ENCODE measurements around the gene HELZ2.

The HELZ2 gene

GRCh38 chr20:63548542-63548941 is 25.5 kb downstream of the HELZ2 start:
- DNase-seq: no peak

- DNase-seq: no peak
Measured at GRCh38 chr20:63547725-63548480, 26.1 kb downstream of the HELZ2 start, which contains the start of gene SRMS. Gene SRMS, minus strand, starts transcription at chr20:63547749. Its CDS starts 286 bp downstream, at chr20:63547463.

- DNase-seq: no peak
Measured at GRCh38 chr20:63546956-63547724, 26.9 kb downstream of the HELZ2 start.

- DNase-seq: no peak
Measured at GRCh38 chr20:63546256-63546955, 27.6 kb downstream of the HELZ2 start.

GRCh38 chr20:63545814-63546213 is 28.2 kb downstream of the HELZ2 start:
- no peak for DNase-seq

GRCh38 chr20:63544958-63545516 is 29.0 kb downstream of the HELZ2 start:
- DNase-seq: no peak

GRCh38 chr20:63544241-63544957 is 29.6 kb downstream of the HELZ2 start:
- DNase-seq: no peak

- DNase-seq: no peak
Measured at GRCh38 chr20:63543733-63544132, 30.3 kb downstream of the HELZ2 start.

- DNase-seq: no peak
Measured at GRCh38 chr20:63543131-63543530, 30.9 kb downstream of the HELZ2 start.

GRCh38 chr20:63542696-63543095 is 31.3 kb downstream of the HELZ2 start:
- DNase-seq: no peak

GRCh38 chr20:63542031-63542559 is 31.9 kb downstream of the HELZ2 start:
- no peak for DNase-seq

- no peak for DNase-seq
Measured at GRCh38 chr20:63541371-63541770, 32.7 kb downstream of the HELZ2 start.

GRCh38 chr20:63540417-63541186 is 33.4 kb downstream of the HELZ2 start:
- DNase-seq: no peak

GRCh38 chr20:63539441-63540370 is 34.3 kb downstream of the HELZ2 start:
- DNase-seq: no peak

GRCh38 chr20:63539092-63539430 is 35.0 kb downstream of the HELZ2 start:
- DNase-seq: no peak

- no peak for DNase-seq
Measured at GRCh38 chr20:63538204-63539091, 35.6 kb downstream of the HELZ2 start.

GRCh38 chr20:63537525-63538203 is 36.4 kb downstream of the HELZ2 start:
- no peak for DNase-seq

GRCh38 chr20:63536997-63537524 is 37.0 kb downstream of the HELZ2 start, which contains the start of gene PTK6:
Gene PTK6, minus strand, starts transcription at chr20:63537376. Its CDS starts 62 bp downstream, at chr20:63537314.
- DNase-seq: no peak

Data from cortex of kidney (tissue), 1 donor.